LNCaP clone FGC (cell line): Measurements from ENCODE around the gene FBXL20.
A peak's percentile ranks its signal among the peaks of the same experiment; 100 is the strongest.

Experiments
- DNase-seq: peaks from one replicate; pipeline ENCODE4 v3.0.0-alpha.2; 2011; ENCODE audit warnings: low read depth
- H3K4me3 ChIP-seq: 2 replicates; pipeline ENCODE4 v1.5.1; 2011; ENCODE audit warnings: mild to moderate bottlenecking, low read depth, low read length, control low read depth
- CTCF ChIP-seq: IDR thresholded peaks from 2 replicates; pipeline ENCODE4 v1.5.1; 2012; ENCODE audit warnings: mild to moderate bottlenecking; ENCODE audit not compliant: control insufficient read depth, insufficient read depth; ENCODE audit errors: extremely low read depth

FBXL20 gene

GRCh38 chr17:39402890-39403605 is 1.6 kb upstream of the FBXL20 start:
- DNase-seq = no peak
- no peak for TF ChIP-seq CTCF
- H3K4me3 ChIP-seq = peak overlapping the region; percentile 92; the same call in 1 of the 2 replicates

DNA sequence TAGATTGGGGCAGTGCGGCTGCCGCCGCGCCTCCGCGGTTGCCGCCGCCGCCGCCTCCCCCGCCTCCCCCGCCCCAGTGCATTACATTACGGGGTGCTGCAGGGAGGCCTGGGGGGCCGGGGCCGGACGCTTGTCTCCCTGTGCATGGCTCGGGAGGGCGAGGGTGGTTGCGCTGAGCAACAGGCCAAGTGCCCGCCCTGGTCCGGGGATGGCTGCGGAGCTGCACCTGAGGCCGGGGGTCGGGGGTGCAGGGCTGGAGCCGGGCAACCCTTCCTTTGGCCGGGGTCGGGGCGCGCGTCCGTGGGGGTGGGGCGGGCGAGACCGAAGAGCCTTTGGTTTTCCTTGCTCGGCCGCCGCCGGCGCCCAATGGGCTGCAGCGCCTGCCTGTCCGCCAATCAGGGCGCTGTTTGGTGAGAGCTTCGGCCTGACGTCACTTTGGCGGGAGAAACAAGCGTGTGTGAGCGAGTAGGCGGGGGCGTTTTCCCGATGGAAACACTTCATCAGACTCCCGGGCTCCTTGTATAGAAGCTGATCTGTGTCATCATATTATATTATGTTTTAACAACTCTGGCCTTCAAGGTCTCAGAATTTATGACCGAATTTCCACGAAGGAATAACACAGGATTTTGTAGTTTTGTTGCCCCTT is 941 bp upstream of the FBXL20 start:
- peak; percentile 81 for DNase-seq
- peak overlapping the region; percentile 92 for H3K4me3 ChIP-seq
- TF ChIP-seq CTCF = no peak

DNA sequence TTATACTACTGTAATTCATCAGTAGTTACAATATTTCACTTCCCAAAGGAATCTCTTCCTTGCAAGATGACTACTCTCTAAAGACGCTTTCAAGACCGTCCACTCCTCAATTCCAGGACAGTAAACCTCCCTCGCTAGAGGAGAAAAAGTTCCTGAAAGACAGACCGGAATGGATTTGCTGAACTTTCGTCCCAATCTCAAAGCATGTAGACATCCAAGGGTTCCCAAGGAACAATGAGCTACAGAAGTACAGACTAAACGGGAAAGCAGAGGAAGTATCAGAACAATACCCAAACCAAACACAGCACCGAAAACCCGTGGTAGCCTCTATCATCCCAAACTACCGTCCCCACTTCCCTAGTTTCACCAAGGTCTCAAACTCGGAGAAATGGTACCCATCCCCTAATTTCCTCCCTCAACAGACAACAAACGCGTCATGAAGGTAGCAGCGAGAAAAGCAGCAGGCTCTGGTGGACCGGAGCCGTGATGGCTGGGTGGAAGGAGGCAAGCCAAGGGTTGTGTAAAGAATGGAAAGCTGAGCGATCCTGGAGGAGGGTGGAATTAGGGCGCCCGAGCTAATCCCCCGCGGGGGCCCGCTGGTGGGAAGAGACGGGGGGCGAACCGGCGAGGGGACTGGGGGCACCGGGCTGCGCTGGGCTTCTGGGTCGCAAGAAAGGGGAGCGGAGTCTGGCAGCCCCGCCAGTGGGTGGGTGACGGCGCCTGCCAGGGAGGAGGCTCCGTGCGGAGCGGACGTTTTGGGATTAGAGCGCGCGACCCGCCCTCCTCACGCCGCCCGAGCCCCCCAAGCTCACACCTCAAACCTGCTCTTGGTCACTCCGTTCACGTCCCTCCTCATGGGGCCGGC is 647 bp downstream of the FBXL20 start:
- H3K4me3 ChIP-seq = peak overlapping the region; percentile 92
- no peak for TF ChIP-seq CTCF
- DNase-seq = no peak

- no peak overlapping the region; the same call in 1 of the 2 replicates for H3K4me3 ChIP-seq
- no peak for TF ChIP-seq CTCF
Measured at GRCh38 chr17:39399791-39400190, 1.6 kb downstream of the FBXL20 start.

DNA sequence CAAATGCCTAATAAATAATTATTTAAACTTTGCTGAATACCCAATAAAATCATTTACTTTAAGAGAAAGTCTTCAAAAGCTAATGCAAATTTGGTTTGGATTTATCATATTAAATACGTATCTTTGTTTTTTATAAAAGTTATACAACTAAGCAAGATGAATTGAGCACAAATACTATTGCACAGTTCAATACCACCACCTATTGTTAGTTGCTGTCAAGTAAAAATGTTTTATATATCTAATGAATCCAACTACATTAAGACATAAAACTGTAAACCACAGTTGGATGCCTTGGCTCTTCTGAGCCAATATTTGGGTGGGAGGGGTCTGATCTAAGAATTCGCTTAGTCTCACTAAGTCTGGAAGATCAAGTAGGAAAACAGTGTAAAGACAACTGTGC is 7.7 kb downstream of the FBXL20 start:
- no peak for DNase-seq
- no peak overlapping the region for H3K4me3 ChIP-seq
- TF ChIP-seq CTCF = peak; percentile 51

More at GRCh38 chr17:39399791-39400190, 1.6 kb downstream of the FBXL20 start:
- DNase-seq = no peak

DNA sequence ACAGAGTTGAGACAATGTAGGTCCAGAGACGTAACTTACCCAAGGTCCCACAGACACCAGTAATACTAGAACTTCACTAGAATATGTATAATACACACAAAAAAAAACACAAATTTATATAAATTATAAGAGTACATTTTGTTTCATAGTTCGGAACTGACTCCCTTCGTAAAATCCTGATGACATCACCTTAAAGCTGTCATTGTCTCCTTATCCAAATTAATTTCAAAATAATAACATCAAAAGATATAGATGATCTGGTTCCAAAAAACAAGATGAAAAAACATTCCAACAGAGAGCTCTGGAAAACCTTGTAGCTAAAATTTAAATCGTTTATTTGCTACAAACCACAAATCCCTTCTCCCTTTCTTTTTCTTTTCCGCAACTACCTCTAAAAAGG is 10.0 kb downstream of the FBXL20 start:
- H3K4me3 ChIP-seq = no peak overlapping the region
- no peak for DNase-seq
- no peak for TF ChIP-seq CTCF
